ENCODE data around the gene KIZ. TPM values are rescaled to one million over a fixed set of nuclear protein-coding genes. Genes with fewer than 3 reads are reported as not detected.

Gene KIZ
- total and polyA plus RNA-seq, 12 donors = 8.3 to 38.2 (median 26.5) TPM

GRCh38 chr20:21258411-21258810, 132.5 kb downstream of the KIZ start:
- 88 to 89% methylated on average over 6 of the region's 6 CpGs for WGBS, 2 donors
- Histone ChIP-seq H3K36me3 (no peaks in the 10 kb centered on the region), H3K4me3 (no peak overlapping the region), H3K9me3 (no peaks in the 10 kb centered on the region), H3K27ac (no peak overlapping the region), H3K4me1 (no peaks in the 10 kb centered on the region), H3K27me3 (no peaks in the 10 kb centered on the region)
- intact Hi-C loops (cut with DNase I) = loop anchor here in 1 of 10 donors (1.0 kb wide), 1 partner anchor 134 kb away; no protein-coding TSS in a partner anchor
- TF ChIP-seq, protein P1, sequence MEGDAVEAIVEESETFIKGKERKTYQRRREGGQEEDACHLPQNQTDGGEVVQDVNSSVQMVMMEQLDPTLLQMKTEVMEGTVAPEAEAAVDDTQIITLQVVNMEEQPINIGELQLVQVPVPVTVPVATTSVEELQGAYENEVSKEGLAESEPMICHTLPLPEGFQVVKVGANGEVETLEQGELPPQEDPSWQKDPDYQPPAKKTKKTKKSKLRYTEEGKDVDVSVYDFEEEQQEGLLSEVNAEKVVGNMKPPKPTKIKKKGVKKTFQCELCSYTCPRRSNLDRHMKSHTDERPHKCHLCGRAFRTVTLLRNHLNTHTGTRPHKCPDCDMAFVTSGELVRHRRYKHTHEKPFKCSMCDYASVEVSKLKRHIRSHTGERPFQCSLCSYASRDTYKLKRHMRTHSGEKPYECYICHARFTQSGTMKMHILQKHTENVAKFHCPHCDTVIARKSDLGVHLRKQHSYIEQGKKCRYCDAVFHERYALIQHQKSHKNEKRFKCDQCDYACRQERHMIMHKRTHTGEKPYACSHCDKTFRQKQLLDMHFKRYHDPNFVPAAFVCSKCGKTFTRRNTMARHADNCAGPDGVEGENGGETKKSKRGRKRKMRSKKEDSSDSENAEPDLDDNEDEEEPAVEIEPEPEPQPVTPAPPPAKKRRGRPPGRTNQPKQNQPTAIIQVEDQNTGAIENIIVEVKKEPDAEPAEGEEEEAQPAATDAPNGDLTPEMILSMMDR (IDR thresholded peaks at IDR 0.05) = no peak
- no peak for DNase-seq
- no peak for ATAC-seq

DNA sequence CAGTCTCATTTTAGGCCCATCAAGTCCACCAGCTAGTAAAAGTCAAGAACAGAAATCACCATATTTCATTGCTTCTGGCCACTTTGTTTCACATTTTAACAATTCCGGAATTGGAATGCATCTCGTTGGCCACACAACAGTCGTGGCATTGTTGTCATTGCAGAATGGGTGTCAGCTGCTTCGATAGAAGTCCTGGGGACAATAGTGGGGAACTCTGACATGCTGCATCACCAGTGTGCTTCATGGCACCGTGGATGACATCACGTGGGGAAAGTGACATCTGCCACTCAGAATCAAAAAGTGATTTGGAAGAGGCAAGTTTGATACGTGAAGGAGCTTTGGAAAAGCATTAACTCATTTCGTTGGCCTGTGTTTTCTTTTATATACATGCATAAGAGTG, 133.5 kb downstream of the KIZ start:
- ATAC-seq (no peak), DNase-seq (no peak)
- no peaks in the 10 kb centered on the region for H3K9me3 ChIP-seq
- TF ChIP-seq, protein P1 (IDR thresholded peaks at IDR 0.05) = no peak
- no peak overlapping the region for H3K4me3 ChIP-seq
- H3K4me1 ChIP-seq = no peaks in the 10 kb centered on the region
- 78 to 82% methylated on average over 8 of the region's 8 CpGs for WGBS, 2 donors
- no peaks in the 10 kb centered on the region for H3K36me3 ChIP-seq
- intact Hi-C loops (cut with DNase I) = no loop called here
- H3K27me3 ChIP-seq = no peaks in the 10 kb centered on the region
- H3K27ac ChIP-seq = no peak overlapping the region

DNA sequence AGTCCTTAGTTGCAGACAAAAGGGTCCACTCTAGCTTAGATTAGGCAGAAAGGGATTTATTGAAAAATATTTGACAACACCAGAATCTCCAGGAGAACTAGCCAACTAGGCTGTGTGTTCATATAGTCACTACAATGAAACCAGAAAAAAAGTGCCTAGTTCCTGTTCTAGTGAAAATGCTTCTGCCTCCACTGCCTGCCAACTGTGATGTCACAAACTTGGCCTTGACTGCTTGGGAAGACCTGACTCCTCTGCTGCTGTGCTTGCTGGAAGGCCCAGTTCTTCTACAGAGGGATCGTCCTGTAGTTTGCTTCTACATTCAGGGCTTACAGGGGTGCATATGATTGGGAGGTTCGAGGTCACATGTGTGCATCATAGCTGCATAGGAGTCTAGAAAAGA, 136.9 kb downstream of the KIZ start:
- no peak overlapping the region for H3K27ac ChIP-seq
- peaks cover 0 to 4% (median 0%) of the 10 kb centered on the region in 7 donors for H3K27me3 ChIP-seq
- no peak overlapping the region for H3K4me3 ChIP-seq
- H3K36me3 ChIP-seq = no peaks in the 10 kb centered on the region
- DNase-seq (no peak), ATAC-seq (no peak)
- intact Hi-C loops (cut with DNase I) = no loop called here
- 83% methylated on average over 2 of the region's 2 CpGs for WGBS, 2 donors
- no peaks in the 10 kb centered on the region for H3K4me1 ChIP-seq
- TF ChIP-seq, protein P1 (IDR thresholded peaks at IDR 0.05) = no peak
- H3K9me3 ChIP-seq = peaks cover 0 to 10% (median 0%) of the 10 kb centered on the region in 11 donors

DNA sequence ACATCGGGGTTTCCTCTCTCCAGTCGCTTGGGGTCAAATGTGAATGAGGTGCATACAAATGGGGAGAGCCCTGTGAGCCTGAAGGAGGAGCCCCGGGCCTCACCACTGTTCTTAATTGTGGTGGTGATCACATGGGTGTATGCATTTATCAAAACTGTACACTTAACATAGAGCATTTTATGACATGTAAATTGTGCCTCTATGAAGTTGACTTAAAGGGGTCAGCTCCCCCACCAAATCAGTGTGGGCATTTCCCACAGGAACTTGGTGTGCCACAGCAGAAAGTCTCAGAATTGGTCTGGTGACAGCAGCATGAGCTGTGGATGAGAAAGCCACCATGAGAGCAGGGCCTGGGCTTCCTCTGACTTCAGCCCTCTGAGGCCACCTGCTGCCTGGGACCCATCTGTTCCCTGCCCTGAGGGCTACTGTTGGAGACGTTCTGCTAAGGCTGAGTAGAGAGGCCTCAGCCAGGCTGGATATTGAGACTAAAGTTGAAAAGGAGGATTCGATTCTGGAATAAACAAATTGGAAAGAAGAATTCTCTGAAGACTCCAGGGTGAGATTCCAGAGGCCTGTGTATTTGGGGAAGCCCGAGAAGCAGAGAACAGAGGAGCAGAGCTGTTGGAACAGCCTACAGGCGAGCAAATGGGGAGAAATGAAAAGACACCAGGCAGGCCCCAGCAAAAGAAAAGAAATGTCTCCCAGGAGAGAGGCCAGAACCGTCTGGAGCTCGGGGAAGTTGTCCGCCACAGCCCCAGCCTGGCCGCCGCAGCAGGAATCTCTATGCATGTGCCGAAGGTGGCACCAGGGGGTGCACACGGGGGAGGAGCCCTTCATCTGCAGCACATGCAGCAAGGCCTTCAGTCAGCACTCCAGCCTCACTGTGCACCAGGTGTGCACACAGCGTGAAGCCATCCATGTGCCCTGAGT, 139.6 kb downstream of the KIZ start:
- Histone ChIP-seq H3K9me3 (peaks cover 0 to 10% (median 0%) of the 10 kb centered on the region in 11 donors), H3K4me1 (no peaks in the 10 kb centered on the region), H3K36me3 (no peaks in the 10 kb centered on the region), H3K27me3 (peaks cover 0 to 4% (median 0%) of the 10 kb centered on the region in 7 donors), H3K4me3 (no peak overlapping the region), H3K27ac (no peak overlapping the region)
- 74 to 80% methylated on average over 15 of the region's 15 CpGs for WGBS, 2 donors
- DNase-seq (no peak), ATAC-seq (no peak)
- TF ChIP-seq, protein P1 (IDR thresholded peaks at IDR 0.05) = no peak
- intact Hi-C loops (cut with DNase I) = no loop called here
